ENCODE results near the gene COL9A1.

COL9A1 gene

DNA sequence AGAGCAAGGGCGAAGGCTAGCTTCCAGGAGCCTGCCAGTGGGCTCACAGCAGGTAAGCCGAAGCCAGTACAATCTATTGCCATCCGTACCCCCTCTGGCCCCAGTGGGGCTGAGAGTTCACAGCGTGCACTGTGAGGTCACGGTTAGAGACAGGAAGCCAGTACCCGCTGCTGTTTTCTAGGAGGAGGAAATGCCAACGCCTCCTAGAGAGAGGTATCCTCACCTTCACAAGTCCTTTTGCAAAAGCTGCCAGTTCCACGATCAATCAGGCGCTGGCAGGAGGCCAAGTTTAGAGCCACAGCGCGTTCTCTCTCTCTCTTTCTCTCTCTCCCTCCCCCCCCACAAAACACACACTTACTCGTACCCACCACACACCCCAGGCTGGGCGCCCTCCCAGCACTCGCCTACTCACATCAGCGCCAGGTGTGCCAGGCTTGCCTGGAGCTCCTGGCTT is 22.5 kb downstream of the COL9A1 start:
- FAIRE-seq, result no peak
- no peak for DNase-seq (ENCODE audit: insufficient read length, low spot score)
- TF ChIP-seq, protein P1, sequence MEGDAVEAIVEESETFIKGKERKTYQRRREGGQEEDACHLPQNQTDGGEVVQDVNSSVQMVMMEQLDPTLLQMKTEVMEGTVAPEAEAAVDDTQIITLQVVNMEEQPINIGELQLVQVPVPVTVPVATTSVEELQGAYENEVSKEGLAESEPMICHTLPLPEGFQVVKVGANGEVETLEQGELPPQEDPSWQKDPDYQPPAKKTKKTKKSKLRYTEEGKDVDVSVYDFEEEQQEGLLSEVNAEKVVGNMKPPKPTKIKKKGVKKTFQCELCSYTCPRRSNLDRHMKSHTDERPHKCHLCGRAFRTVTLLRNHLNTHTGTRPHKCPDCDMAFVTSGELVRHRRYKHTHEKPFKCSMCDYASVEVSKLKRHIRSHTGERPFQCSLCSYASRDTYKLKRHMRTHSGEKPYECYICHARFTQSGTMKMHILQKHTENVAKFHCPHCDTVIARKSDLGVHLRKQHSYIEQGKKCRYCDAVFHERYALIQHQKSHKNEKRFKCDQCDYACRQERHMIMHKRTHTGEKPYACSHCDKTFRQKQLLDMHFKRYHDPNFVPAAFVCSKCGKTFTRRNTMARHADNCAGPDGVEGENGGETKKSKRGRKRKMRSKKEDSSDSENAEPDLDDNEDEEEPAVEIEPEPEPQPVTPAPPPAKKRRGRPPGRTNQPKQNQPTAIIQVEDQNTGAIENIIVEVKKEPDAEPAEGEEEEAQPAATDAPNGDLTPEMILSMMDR (IDR thresholded peaks at IDR 0.05; ENCODE audit: insufficient read depth, missing control alignments), result no peak

DNA sequence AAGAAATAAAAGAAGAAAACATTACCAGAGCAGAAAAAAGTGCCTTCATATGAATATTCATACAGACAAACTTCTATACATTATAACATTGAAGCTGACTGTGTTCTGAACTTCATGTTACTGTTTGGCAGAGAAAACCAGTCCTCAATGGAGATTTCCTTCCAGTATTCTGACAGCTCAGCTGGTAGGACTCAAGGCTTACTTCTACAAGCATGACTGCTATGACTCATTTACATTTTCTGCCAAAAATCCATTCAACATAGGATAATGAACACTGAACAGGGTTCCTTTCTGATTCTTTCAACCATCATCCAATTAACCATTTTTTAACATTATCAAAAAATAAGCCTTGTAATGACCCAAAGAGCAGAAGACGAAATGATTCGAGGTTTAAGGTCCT is 25.4 kb downstream of the COL9A1 start:
- TF ChIP-seq, protein P1 (IDR thresholded peaks at IDR 0.05; ENCODE audit: insufficient read depth, missing control alignments), result no peak
- no peak for DNase-seq (ENCODE audit: insufficient read length, low spot score)
- no peak for FAIRE-seq

DNA sequence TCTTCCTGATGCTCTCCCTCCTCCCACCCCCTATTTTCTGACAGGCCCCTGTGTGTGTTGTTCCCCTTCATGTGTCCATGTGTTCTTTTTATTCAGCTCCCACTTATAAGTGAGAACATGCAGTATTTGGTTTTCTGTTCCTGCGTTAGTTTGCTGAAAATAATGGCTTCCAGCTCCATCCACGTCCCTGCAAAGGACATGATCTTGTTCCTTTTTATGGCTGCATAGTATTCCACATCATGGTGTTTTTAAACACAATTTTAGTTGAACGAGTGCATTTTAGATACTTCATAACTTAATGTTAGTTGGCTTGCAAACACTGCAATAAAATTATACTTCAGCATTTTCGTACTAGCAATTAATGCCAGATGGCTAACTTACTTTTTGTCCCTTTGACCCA is 28.5 kb downstream of the COL9A1 start:
- FAIRE-seq, result no peak
- TF ChIP-seq, protein P1 (IDR thresholded peaks at IDR 0.05; ENCODE audit: insufficient read depth, missing control alignments), result no peak
- no peak for DNase-seq (ENCODE audit: insufficient read length, low spot score)

DNA sequence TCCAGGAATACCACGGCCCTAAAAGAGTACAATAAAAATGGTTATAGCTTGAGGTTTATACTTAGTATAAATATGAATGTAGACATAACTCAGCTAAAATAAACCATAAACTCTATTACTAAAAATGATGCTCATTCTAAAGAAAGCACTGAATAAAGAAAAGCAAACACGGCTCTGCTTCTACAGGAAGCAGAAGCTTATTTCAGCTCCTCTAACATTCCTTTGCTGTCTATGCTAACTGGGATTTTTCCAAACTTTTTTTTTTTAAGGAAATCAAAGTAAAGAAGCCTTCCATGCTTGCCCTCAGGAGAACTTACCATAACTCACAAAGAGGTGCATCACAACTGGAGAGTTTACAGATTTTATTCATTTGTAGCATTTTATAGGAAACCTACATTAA is 30.8 kb downstream of the COL9A1 start:
- DNase-seq (ENCODE audit: insufficient read length, low spot score) (no peak), FAIRE-seq (no peak)
- TF ChIP-seq, protein P1 (IDR thresholded peaks at IDR 0.05; ENCODE audit: insufficient read depth, missing control alignments), result no peak

DNA sequence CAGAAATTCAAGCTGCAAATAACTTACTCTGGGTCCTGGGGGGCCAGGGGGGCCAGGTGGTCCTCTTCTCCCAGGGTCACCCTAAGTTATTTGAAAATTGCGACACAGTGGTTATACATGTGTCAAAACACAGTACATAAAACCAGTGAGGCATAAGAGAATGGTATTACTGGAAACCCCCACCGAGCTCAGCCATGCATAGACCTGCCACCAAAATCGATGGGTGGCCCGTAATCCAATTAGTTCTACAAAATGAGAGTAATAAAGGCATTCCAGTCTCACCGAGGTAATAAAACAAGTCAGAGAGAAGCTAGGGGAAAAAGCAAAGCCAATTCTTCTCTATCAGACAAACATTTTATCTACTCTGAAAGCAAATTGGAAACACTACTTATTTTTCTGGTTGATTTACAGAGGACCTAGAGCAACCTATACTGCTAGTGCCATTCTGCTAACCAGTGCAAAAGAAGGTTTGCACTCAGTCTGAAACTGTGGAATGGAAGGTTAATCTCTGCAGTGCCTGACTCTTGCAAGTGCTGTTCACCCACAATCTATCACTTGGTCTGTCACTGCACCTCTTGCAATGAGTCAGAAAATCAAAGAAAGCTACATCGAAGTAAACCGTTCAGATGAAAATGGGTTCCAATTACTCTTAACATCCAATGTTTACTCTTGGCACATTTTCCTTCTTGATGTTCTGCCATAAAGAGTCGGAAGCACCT is 32.4 kb downstream of the COL9A1 start:
- TF ChIP-seq, protein P1 (IDR thresholded peaks at IDR 0.05; ENCODE audit: insufficient read depth, missing control alignments), result no peak
- FAIRE-seq (no peak), DNase-seq (ENCODE audit: insufficient read length, low spot score) (no peak)

DNA sequence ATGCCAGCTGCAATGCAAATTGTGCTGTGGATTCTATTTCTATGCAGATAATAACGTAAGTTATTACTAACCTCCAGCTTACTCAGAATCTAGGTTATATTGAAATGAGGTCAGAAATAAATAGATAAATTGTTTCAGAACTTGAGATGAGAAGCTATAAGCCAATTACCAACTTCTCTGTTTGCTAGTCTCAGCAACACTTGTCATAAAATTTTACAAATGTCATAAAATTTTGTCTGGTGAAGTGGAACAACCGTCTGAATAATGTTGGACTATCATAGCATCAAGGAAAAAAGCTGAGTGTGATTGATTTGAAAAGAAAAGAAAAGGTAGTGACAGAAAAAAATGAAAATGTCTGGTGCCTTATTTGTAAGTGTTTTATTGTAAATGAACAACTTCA is 36.7 kb downstream of the COL9A1 start:
- TF ChIP-seq, protein P1 (IDR thresholded peaks at IDR 0.05; ENCODE audit: insufficient read depth, missing control alignments), result no peak

DNA sequence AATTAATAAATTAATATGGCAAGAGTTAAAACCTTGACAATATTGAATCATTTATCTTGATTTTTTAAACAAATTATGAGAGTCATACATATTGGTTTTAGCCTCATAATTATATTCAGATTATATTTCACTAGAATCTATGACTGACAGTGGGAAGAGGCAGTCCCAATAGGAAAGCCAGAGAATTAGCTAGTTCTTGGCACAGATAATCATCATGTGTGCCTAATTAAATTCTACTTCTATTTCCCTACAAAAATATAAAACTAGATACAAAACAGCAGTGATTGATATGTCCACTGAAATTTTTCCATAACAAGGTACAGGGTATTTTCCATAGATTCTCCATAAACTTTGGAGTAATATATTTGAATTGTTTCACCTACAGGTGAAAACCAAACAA is 38.6 kb downstream of the COL9A1 start:
- DNase-seq (ENCODE audit: insufficient read length, low spot score) (no peak), FAIRE-seq (no peak)
- TF ChIP-seq, protein P1 (IDR thresholded peaks at IDR 0.05; ENCODE audit: insufficient read depth, missing control alignments), result no peak

More for the DNA sequence above, 36.7 kb downstream of the COL9A1 start:
- DNase-seq (ENCODE audit: insufficient read length, low spot score) (no peak), FAIRE-seq (no peak)

Measured in D721Med (cell line).